H9 (cell line): ENCODE measurements around the gene PTGES3L. TPM values are rescaled to one million over a fixed set of nuclear protein-coding genes. Genes with fewer than 3 reads are reported as not detected.
A peak's percentile ranks its signal among the peaks of the same experiment; 100 is the strongest.
"Not testable (repeated sequence)": the region's sequence is repeated elsewhere in the genome, so short reads cannot be mapped to it uniquely, and the experiment has no call there.

Source experiments
- DNase-seq: peaks from one replicate; pipeline ENCODE4 v3.0.0-alpha.2; 2017
- H2AFZ ChIP-seq: one replicate; pipeline ENCODE4 v1.6.1; 2013; ENCODE audit warnings: mild to moderate bottlenecking, low read length, control low read depth, moderate library complexity
- H2AK5ac ChIP-seq: 2 replicates; pipeline ENCODE4 v1.6.1; 2013; ENCODE audit warnings: low read length, control low read depth, mixed read lengths; ENCODE audit not compliant: insufficient read length
- H2BK120ac ChIP-seq: one replicate; pipeline ENCODE4 v1.6.1; 2013; ENCODE audit warnings: low read depth, mild to moderate bottlenecking, low read length, control low read depth, inconsistent platforms; ENCODE audit not compliant: poor library complexity, severe bottlenecking
- H2BK12ac ChIP-seq: 2 replicates; pipeline ENCODE4 v1.6.1; 2013; ENCODE audit warnings: low read length, control low read depth, mixed read lengths, low read depth; ENCODE audit not compliant: insufficient read length
- H2BK15ac ChIP-seq: 2 replicates; pipeline ENCODE4 v1.6.1; 2013; ENCODE audit warnings: low read depth, low read length, control low read depth
- H2BK20ac ChIP-seq: one replicate; pipeline ENCODE4 v1.6.1; 2013; ENCODE audit warnings: low read depth, mild to moderate bottlenecking, low read length, control low read depth, inconsistent platforms; ENCODE audit not compliant: poor library complexity, severe bottlenecking
- H2BK5ac ChIP-seq: 2 replicates; pipeline ENCODE4 v1.6.1; 2013; ENCODE audit warnings: low read length, control low read depth, mixed read lengths; ENCODE audit not compliant: insufficient read length
- H3K14ac ChIP-seq: 2 replicates; pipeline ENCODE4 v1.6.1; 2013; ENCODE audit warnings: low read length, control low read depth; ENCODE audit not compliant: insufficient read depth
- H3K18ac ChIP-seq: 2 replicates; pipeline ENCODE4 v1.6.1; 2013; ENCODE audit warnings: low read depth, mild to moderate bottlenecking, mixed read lengths, low read length, control low read depth; ENCODE audit not compliant: insufficient read length
- H3K23ac ChIP-seq: 2 replicates; pipeline ENCODE4 v1.6.1; 2013; ENCODE audit warnings: low read length, control low read depth, mixed read lengths, low read depth; ENCODE audit not compliant: insufficient read length
- H3K23me2 ChIP-seq: 2 replicates; pipeline ENCODE4 v1.6.1; 2013; ENCODE audit warnings: low read depth, mild to moderate bottlenecking, mixed read lengths, low read length, control low read depth; ENCODE audit not compliant: insufficient read length, poor library complexity, severe bottlenecking
- H3K27ac ChIP-seq: 2 replicates; pipeline ENCODE4 v1.5.1; 2013; ENCODE audit warnings: low read length, control low read depth, mixed read lengths, low read depth; ENCODE audit not compliant: insufficient read length
- H3K27me3 ChIP-seq: 2 replicates; pipeline ENCODE4 v1.6.1; 2013; ENCODE audit warnings: low read length, control low read depth, inconsistent platforms; ENCODE audit not compliant: insufficient read depth
- H3K4ac ChIP-seq: 2 replicates; pipeline ENCODE4 v1.6.1; 2013; ENCODE audit warnings: low read depth, mild to moderate bottlenecking, control low read depth, inconsistent platforms, low read length, moderate library complexity
- H3K4me1 ChIP-seq: 2 replicates; pipeline ENCODE4 v1.6.1; 2013; ENCODE audit warnings: low read length, control low read depth, inconsistent platforms; ENCODE audit not compliant: insufficient read depth
- H3K4me2 ChIP-seq: 2 replicates; pipeline ENCODE4 v1.6.1; 2013; ENCODE audit warnings: low read length, control low read depth, mixed read lengths; ENCODE audit not compliant: insufficient read length, insufficient read depth
- H3K56ac ChIP-seq: 2 replicates; pipeline ENCODE4 v1.6.1; 2013; ENCODE audit warnings: low read depth, mild to moderate bottlenecking, mixed read lengths, low read length, control low read depth; ENCODE audit not compliant: insufficient read length
- H3K79me1 ChIP-seq: 2 replicates; pipeline ENCODE4 v1.6.1; 2013; ENCODE audit warnings: low read depth, mild to moderate bottlenecking, moderate library complexity, low read length, control low read depth, inconsistent platforms; ENCODE audit not compliant: insufficient read depth, poor library complexity, severe bottlenecking
- H3K79me2 ChIP-seq: 2 replicates; pipeline ENCODE4 v1.6.1; 2013; ENCODE audit warnings: low read length, control low read depth, inconsistent platforms; ENCODE audit not compliant: insufficient read depth
- H3K9ac ChIP-seq: 2 replicates; pipeline ENCODE4 v1.6.1; 2013; ENCODE audit warnings: low read length, control low read depth, mixed read lengths; ENCODE audit not compliant: insufficient read length; ENCODE audit errors: extremely low read depth
- H3K9me3 ChIP-seq: one replicate; pipeline ENCODE4 v1.6.1; 2013; ENCODE audit warnings: low read depth, low read length, inconsistent platforms; ENCODE audit not compliant: control insufficient read depth
- H3T11ph ChIP-seq: one replicate; pipeline ENCODE4 v1.6.1; 2013; ENCODE audit warnings: mild to moderate bottlenecking, low read length, control low read depth, inconsistent platforms
- H4K20me1 ChIP-seq: one replicate; pipeline ENCODE4 v1.6.1; 2013; ENCODE audit not compliant: control insufficient read depth, insufficient read length, insufficient read depth
- H4K5ac ChIP-seq: 2 replicates; pipeline ENCODE4 v1.6.1; 2013; ENCODE audit warnings: low read depth, mild to moderate bottlenecking, mixed read lengths, low read length, control low read depth; ENCODE audit not compliant: insufficient read length
- H4K8ac ChIP-seq: replicated peaks from 2 replicates; pipeline ENCODE4 v1.6.1; 2013; ENCODE audit warnings: low read length, control low read depth, mixed read lengths, low read depth; ENCODE audit not compliant: insufficient read length
- H4K91ac ChIP-seq: 2 replicates; pipeline ENCODE4 v1.6.1; 2013; ENCODE audit warnings: low read depth, mild to moderate bottlenecking, moderate library complexity, mixed read lengths, low read length, control low read depth; ENCODE audit not compliant: insufficient read length
- H3K27ac Mint-ChIP-seq, 3 experiments: 2 replicates in 2 of 3; 3 replicates in 1 of 3; pipeline ENCODE4 v1.8.0; 2020 to 2021; ENCODE audit warnings: mixed read lengths in 3 of 3, mild to moderate bottlenecking in 1 of 3, moderate library complexity in 1 of 3
- H3K27me3 Mint-ChIP-seq: 2 replicates; pipeline ENCODE4 v1.8.0; 2021; ENCODE audit warnings: low read depth, mild to moderate bottlenecking, moderate library complexity, mixed read lengths
- H3K36me3 Mint-ChIP-seq, 3 experiments: 2 replicates in 2 of 3; 3 replicates in 1 of 3; pipeline ENCODE4 v1.8.0; 2020 to 2021; ENCODE audit warnings: low read depth in 3 of 3, mixed read lengths in 3 of 3; ENCODE audit not compliant: insufficient read depth in 1 of 3
- H3K4me1 Mint-ChIP-seq, 2 experiments: 2 replicates each; pipeline ENCODE4 v1.8.0; 2020; ENCODE audit warnings: mixed read lengths in 2 of 2
- H3K4me3 Mint-ChIP-seq, 2 experiments: 2 replicates in 1 of 2; 3 replicates in 1 of 2; pipeline ENCODE4 v1.8.0; 2020 to 2021; ENCODE audit warnings: mild to moderate bottlenecking in 2 of 2, mixed read lengths in 2 of 2, moderate library complexity in 1 of 2
- H3K9me3 Mint-ChIP-seq, 2 experiments: 2 replicates in 1 of 2; 3 replicates in 1 of 2; pipeline ENCODE4 v1.8.0; 2020; ENCODE audit warnings: mild to moderate bottlenecking in 2 of 2, mixed read lengths in 2 of 2, moderate library complexity in 1 of 2
- WGBS: extraction: QIAGEN DNeasy Blood & Tissue Kit; methylation state at CpG from one replicate; pipeline ENCODE4 v1.1.7; 2013; ENCODE audit warnings: missing lambda C conversion rate, low lambda C conversion rate, mixed read lengths; ENCODE audit not compliant: insufficient read length; ENCODE audit errors: extremely low coverage; 5-methylcytosine and 5-hydroxymethylcytosine counted together
- total RNA-seq: library from RNA; stranded (reverse); gene quantifications from 2 replicates; pipeline ENCODE4 v1.2.1, GENCODE V29; 2021
- TF ChIP-seq, protein P1 (sequence below): fragments of 200-600 bp; sonication (generic); conservative IDR thresholded peaks from 3 replicates; pipeline ENCODE4 v1.8.0; 2021; ENCODE audit warnings: antibody characterized with exemption, mild to moderate bottlenecking

Gene PTGES3L
- total RNA-seq, 1 experiment from 2014 or later = 4.2 TPM

DNA sequence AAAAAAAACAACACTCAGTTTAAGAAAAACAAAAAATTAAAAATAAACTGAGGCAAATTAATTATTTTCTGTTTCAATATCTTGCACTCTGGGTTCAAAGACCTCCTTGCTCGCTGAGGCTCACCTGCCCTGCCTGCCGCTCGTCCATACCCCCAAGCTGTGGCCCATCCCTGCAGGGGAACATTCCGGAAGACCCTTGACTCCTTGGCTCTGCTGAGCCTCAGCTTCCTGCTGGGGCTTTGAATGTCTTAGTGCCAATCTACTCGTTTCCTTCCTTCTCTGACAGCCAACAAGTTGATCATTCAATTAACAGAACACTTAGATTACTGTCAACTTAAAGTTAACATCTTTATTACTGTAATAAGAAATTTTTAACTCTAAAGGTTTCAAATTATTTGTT lies 55.0 kb downstream of the PTGES3L start:
- no peak overlapping the region for H3K14ac ChIP-seq
- Mint-ChIP-seq H3K9me3 (no peaks in the 10 kb centered on the region), H3K27me3 (no peaks in the 10 kb centered on the region), H3K27ac (peak overlapping the region in 1 of 3 experiments; percentile 83; a peak in 3 of 7 replicates), H3K4me3 (no peak overlapping the region), H3K36me3 (peaks cover 0 to 4% (median 0%) of the 10 kb centered on the region in 3 experiments; a peak in 1 of 7 replicates), H3K4me1 (peaks cover 18 to 20% of the 10 kb centered on the region in 2 experiments)
- no peak overlapping the region for H2BK20ac ChIP-seq
- H3K4ac ChIP-seq = no peak overlapping the region
- no peak overlapping the region for H2BK5ac ChIP-seq
- H3K79me1 ChIP-seq = no peaks in the 10 kb centered on the region
- H3K23me2 ChIP-seq = no peaks in the 10 kb centered on the region
- H2BK12ac ChIP-seq = no peak overlapping the region
- H3K9me3 ChIP-seq = no peaks in the 10 kb centered on the region
- TF ChIP-seq, protein P1, sequence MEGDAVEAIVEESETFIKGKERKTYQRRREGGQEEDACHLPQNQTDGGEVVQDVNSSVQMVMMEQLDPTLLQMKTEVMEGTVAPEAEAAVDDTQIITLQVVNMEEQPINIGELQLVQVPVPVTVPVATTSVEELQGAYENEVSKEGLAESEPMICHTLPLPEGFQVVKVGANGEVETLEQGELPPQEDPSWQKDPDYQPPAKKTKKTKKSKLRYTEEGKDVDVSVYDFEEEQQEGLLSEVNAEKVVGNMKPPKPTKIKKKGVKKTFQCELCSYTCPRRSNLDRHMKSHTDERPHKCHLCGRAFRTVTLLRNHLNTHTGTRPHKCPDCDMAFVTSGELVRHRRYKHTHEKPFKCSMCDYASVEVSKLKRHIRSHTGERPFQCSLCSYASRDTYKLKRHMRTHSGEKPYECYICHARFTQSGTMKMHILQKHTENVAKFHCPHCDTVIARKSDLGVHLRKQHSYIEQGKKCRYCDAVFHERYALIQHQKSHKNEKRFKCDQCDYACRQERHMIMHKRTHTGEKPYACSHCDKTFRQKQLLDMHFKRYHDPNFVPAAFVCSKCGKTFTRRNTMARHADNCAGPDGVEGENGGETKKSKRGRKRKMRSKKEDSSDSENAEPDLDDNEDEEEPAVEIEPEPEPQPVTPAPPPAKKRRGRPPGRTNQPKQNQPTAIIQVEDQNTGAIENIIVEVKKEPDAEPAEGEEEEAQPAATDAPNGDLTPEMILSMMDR = no peak
- H3K27ac ChIP-seq = no peak overlapping the region
- no peaks in the 10 kb centered on the region for H3K27me3 ChIP-seq
- H3T11ph ChIP-seq = no peak overlapping the region
- H3K23ac ChIP-seq = no peak overlapping the region
- H4K20me1 ChIP-seq = no peaks in the 10 kb centered on the region
- peak; percentile 46 for DNase-seq
- H3K4me2 ChIP-seq = no peak overlapping the region
- no peak overlapping the region for H4K91ac ChIP-seq
- H2AFZ ChIP-seq = peak overlapping the region; percentile 35
- no peak overlapping the region for H3K56ac ChIP-seq
- no peak overlapping the region for H2BK15ac ChIP-seq
- peak overlapping the region; percentile 48 for H3K9ac ChIP-seq
- no CpG with 5 or more reads among the region's 5 CpGs for WGBS
- H3K4me1 ChIP-seq = peaks cover 3% of the 10 kb centered on the region; the same call in 1 of the 2 replicates
- no peak overlapping the region for H3K18ac ChIP-seq
- no peak overlapping the region for H4K8ac ChIP-seq
- H2BK120ac ChIP-seq = no peak overlapping the region
- no peaks in the 10 kb centered on the region for H3K79me2 ChIP-seq
- no peak overlapping the region for H2AK5ac ChIP-seq
- H4K5ac ChIP-seq = no peak overlapping the region

DNA sequence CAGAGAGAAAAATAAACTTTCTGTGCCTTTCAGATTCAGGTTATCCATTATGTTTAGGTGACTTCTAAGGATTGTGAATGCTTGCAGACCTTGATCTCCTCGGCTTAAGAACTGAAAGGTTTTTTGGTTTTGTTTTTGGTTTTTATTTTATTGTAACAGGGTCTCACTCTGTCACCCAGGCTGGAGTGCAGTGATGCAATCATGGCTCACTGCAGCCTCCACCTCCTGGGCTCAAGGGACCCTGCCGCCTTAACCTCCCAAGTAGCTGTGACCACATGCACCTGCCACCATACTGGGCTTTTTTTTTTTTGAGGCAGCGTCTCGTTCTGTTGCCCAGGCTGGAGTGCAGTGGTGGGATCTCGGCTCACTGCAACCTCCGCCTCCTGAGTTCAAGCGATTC lies 56.4 kb downstream of the PTGES3L start:
- H2BK120ac ChIP-seq, H3K56ac ChIP-seq, H3K27ac ChIP-seq, H3T11ph ChIP-seq, H4K91ac ChIP-seq, H4K20me1 ChIP-seq, H3K18ac ChIP-seq, H3K4me1 ChIP-seq, H4K5ac ChIP-seq, H3K36me3 Mint-ChIP-seq, H3K27me3 ChIP-seq, H3K9me3 ChIP-seq, H2BK15ac ChIP-seq, H2BK5ac ChIP-seq, H3K27ac Mint-ChIP-seq, H2BK20ac ChIP-seq, H3K9ac ChIP-seq, H2AFZ ChIP-seq, DNase-seq, H3K23ac ChIP-seq, H3K4me2 ChIP-seq, H2BK12ac ChIP-seq, H2AK5ac ChIP-seq, H3K23me2 ChIP-seq, H3K4me3 Mint-ChIP-seq, H3K9me3 Mint-ChIP-seq, H3K14ac ChIP-seq, H4K8ac ChIP-seq, H3K4ac ChIP-seq, H3K79me1 ChIP-seq, H3K79me2 ChIP-seq, H3K27me3 Mint-ChIP-seq: not testable (repeated sequence)
- peaks cover 12 to 13% of the 10 kb centered on the region in 2 experiments for H3K4me1 Mint-ChIP-seq
- WGBS = no CpG with 5 or more reads among the region's 7 CpGs
